Astrocyte of the cerebellum (primary cell): ENCODE data around the gene C5orf24.

Source experiments
- DNase-seq: peaks from one replicate; pipeline ENCODE4 v3.0.0-alpha.2; 2011; ENCODE audit warnings: low read depth
- H3K4me3 ChIP-seq: 2 replicates; pipeline ENCODE4 v1.5.1; 2011; ENCODE audit warnings: mild to moderate bottlenecking, low read depth, low read length, moderate library complexity
- in situ Hi-C: cut with HindIII; loops from 2 replicates; pipeline ENCODE4 v1.10.0; 2017; ENCODE audit warnings: low sequenced_read_pairs
- TF ChIP-seq, protein P1 (sequence below): IDR thresholded peaks from 2 replicates; pipeline ENCODE4 v1.5.1; 2012; ENCODE audit warnings: low read length, low read depth, moderate library complexity, mild to moderate bottlenecking; ENCODE audit errors: missing control alignments

Gene C5orf24

DNA sequence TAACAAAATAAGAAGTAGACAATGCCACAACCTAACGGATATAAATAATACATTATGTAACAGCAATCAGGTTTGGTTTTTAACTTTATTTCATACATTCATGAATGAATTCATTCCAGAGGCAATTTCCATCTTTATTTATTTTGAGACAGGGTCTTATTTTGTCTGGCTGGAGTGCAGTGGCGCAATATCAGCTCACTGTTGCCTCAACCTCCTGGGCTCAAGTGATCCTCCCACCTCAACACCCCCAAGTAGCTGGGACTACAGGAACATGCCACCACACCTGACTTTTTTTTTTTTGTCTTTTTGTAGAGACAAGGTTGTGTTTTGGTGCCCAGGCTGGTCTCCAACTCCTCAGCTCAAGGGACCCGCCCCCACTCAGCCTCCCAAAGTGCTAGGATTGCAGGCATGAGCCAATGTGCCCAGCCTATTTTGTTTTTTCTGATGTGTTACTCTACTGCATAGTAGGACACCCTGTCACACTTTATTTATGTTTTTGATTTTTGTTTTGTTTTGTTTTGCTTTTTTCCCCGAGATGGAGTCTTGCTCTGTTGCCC lies 26.3 kb upstream of the C5orf24 start:
- in situ Hi-C loops, result no loop called here
- H3K4me3 ChIP-seq, result no peak overlapping the region
- no peak for DNase-seq
- TF ChIP-seq, protein P1, sequence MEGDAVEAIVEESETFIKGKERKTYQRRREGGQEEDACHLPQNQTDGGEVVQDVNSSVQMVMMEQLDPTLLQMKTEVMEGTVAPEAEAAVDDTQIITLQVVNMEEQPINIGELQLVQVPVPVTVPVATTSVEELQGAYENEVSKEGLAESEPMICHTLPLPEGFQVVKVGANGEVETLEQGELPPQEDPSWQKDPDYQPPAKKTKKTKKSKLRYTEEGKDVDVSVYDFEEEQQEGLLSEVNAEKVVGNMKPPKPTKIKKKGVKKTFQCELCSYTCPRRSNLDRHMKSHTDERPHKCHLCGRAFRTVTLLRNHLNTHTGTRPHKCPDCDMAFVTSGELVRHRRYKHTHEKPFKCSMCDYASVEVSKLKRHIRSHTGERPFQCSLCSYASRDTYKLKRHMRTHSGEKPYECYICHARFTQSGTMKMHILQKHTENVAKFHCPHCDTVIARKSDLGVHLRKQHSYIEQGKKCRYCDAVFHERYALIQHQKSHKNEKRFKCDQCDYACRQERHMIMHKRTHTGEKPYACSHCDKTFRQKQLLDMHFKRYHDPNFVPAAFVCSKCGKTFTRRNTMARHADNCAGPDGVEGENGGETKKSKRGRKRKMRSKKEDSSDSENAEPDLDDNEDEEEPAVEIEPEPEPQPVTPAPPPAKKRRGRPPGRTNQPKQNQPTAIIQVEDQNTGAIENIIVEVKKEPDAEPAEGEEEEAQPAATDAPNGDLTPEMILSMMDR, result no peak

DNA sequence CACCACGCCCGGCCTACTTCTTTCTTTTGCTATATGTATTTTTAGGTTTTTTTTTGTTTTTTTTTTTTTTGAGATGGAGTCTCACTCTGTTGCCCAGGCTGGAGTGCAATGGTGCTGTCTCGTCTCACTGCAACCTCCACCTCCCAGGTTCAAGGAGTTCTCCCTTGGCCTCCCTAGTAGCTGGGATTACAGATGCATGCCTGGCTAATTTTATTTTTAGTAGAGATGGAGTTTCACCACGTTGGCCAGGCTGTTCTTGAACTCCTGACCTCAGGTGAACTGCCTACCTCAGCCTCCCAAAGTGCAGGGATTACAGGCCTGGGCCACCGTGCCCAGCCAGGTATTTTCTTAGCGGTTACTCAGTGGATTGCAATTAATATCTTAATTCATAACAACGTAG lies 23.9 kb upstream of the C5orf24 start:
- in situ Hi-C loops, result no loop called here
- no peak for DNase-seq
- TF ChIP-seq, protein P1, result no peak
- no peak overlapping the region for H3K4me3 ChIP-seq

DNA sequence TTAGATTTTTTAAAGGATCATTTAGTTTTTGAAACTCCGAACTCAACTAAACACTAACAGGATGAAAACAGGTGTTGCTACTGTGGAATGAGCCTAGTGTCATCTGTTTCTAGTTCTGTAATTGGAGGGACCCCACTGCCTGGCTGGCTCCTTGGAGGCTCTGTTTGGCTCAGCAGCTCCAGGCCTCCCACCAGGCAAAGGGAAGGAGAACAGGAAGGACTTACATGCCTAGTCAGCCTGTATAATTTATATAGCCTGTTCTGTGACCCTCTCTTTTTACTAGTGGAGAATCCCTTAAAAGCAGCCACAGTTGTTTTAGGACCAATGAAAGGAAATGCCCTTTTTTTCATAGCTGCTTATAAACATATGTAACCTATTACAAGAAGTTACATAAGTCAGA lies 21.1 kb upstream of the C5orf24 start:
- TF ChIP-seq, protein P1, result no peak
- no peak overlapping the region for H3K4me3 ChIP-seq
- in situ Hi-C loops, result no loop called here

DNA sequence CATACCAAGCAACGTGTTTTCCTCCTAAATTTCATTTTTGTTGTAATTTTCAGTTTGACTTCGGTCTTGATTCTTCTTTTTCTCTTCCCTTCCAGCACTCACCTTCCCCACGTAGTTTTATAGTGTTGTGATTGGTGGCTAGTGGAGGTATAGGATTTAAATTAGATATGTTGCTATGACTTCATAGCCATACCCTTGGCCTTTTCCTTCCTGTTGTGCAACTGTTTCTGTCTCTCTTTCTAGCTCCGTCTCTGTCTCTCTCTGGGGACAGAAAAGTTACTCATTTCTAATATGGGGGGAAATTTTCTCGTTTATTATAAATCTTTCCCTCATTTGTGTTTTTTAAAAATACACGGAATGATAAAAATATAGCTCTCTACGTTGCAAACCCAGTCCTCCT lies 20.6 kb upstream of the C5orf24 start:
- TF ChIP-seq, protein P1, result no peak
- no peak overlapping the region for H3K4me3 ChIP-seq
- no peak for DNase-seq
- in situ Hi-C loops, result no loop called here

More for the DNA sequence above, 21.1 kb upstream of the C5orf24 start:
- no peak for DNase-seq

DNA sequence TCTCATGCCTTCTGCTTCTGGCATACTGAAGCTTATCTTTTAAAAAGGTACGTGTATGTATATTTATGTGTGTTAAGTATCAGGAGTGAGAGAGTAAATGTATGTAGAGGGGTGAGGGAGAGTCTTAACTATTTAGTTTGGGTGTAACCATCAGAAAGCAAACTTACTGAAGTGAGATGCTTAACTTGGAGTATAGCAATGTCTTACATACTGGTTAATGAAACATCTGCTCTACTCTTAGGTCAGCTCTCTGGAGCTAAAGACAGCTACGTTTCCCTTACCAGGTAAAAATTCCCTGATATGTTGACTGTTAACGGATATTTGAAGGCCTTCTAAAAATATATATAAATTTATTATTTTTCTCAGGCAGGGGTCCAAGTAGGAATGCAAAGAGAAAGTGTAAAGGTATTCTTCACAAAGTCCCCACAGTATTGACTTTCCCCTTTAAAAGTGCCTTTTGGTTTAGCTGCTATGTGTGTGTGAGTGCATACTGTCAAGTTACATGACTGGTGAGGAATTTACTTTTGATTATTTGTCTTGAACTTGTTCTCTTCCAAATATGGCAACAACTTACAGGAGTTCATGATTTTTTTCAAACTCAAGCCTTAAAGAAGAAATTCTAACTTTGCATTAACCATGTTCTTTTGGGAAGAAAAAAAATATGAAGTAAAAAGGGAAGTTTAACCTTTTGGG lies 12.3 kb upstream of the C5orf24 start:
- no peak for DNase-seq
- in situ Hi-C loops, result no loop called here
- TF ChIP-seq, protein P1, result no peak
- no peak overlapping the region for H3K4me3 ChIP-seq

DNA sequence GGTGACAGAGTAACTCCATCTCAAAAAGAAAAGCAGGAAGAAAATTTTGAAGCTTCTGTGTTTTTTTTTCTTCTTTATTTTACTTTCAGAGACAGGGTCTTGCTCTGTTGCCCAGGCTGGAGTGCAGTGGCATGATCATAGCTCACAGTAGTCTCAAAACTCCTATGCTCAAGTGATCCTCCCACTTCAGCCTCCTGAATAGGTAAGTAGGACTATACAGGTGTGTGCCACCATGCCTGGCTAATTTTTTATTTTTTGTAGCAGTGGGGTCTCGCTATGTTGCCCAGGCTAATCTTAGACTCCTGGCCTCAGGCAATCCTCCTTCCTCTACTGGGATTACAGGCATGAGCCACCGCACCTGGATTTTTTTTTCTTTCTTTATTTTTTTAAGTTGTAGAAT lies 10.1 kb upstream of the C5orf24 start:
- DNase-seq, result no peak
- in situ Hi-C loops, result no loop called here
- H3K4me3 ChIP-seq, result no peak overlapping the region
- TF ChIP-seq, protein P1, result no peak
